HG03025 (cell line): ENCODE results near the gene STK38L.
A peak's percentile ranks its signal among the peaks of the same experiment; 100 is the strongest.
"Not testable (repeated sequence)": the region's sequence is repeated elsewhere in the genome, so short reads cannot be mapped to it uniquely, and the experiment has no call there.

Experiments
- ATAC-seq: cut with Tn5 transposase; IDR thresholded peaks from one replicate; pipeline ENCODE4 v1.9.1; 2021; ENCODE audit warnings: mild to moderate bottlenecking, moderate library complexity; ENCODE audit not compliant: unreplicated experiment, low FRiP score

Gene STK38L

DNA sequence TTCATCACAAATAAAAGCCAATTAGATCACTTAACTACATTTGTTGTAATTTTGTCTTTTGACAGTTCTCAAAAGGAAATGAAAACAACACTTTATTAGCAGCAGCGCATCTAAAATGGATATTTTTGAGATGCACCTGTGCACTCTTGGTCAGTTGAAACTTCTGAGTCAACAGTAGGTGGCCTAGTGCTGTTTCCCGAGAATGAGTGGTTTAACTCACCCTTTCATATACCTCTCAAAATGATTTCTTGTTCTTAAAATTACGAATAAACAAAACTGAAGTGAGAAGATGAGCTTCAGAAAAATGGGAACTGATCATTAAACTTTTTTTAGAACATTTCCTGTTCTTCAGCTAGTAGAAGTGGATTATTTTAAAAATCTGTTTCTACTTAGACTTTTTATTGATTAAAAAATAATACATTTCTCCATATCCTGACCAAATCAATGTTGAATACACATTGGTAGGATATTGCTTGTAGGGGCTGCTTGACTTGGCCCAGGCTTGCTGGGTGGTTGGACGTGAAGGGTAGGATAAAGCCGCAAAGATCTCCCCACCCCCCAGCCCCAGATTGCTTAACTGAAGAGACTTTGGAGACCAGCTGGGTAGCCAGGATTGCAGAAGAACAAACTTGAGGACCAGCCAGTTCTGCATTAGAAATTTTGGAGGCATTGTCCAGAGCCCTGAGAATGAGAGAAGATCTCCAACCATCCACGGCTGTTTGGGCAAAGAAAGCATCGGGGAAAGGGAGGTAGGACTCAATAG, 22.3 kb upstream of the STK38L start:
- peak; percentile 69 for ATAC-seq

- ATAC-seq = no peak
These were observed 17.6 kb upstream of the STK38L start for GRCh38 chr12:27226407-27226929.

DNA sequence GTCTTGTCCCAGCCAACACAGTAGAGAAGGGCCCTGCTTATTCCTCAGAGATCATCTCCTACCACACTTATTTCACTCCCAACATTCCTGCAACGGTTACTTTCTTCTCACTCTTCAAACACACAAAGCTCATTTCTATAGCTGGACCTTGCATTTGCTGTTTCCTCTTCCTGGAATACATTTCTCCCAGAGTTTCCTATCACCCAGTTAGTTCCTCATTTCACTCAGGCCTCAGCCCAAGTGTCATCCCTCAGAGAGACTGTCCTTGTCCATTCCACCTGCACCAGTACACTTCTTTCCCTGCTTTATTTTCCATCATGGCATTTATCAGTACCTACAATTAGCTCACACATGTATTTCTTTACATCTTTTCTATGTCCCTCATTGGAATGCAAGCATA, 14.7 kb upstream of the STK38L start:
- ATAC-seq = no peak

GRCh38 chr12:27231374-27231773, 12.7 kb upstream of the STK38L start:
- not testable (repeated sequence) for ATAC-seq

GRCh38 chr12:27233814-27234213, 10.3 kb upstream of the STK38L start:
- ATAC-seq = no peak

GRCh38 chr12:27236498-27236897, 7.6 kb upstream of the STK38L start:
- ATAC-seq = no peak

GRCh38 chr12:27237790-27238771, 6.0 kb upstream of the STK38L start:
- peak; percentile 76 for ATAC-seq

- ATAC-seq = no peak
These were observed 1.1 kb upstream of the STK38L start for GRCh38 chr12:27243006-27243405.

DNA sequence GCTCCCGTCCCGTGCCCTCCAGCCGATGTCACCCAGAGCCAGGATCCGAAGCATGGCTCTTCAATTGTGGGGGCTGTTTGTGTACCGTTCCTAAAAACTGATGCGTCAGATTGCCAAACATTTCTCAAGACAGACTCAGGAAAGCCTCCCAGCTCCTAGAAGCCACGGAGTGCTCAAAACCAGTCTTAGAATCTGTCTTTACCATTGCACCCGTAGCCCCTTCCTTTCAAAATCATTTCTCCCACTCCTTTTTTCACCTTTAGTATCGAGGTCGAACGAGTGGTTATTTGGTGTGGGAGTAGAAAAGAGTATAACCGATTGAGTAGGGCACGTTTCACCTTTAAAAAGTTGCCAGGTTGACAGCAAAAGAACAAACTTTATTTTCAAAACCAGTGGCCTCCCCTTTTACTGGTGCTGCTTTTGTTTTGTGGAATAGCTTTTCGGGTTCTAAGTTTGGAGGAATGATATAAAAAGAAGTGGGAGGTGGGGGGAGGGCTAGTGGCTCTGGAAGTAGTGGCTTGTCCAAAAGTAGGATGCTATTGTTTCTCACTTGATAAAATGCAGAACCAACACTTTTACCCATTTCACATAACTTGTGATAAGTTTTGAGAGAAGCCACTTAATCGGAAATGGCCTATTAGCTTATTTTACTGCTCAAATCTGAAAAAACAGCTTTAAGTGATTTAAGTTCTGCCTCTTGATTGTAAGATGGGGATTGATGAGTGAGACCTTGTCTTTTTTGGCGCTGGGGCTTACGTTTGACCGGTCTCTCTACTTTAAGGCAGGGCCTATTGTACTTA, 803 bp downstream of the STK38L start:
- ATAC-seq = no peak

DNA sequence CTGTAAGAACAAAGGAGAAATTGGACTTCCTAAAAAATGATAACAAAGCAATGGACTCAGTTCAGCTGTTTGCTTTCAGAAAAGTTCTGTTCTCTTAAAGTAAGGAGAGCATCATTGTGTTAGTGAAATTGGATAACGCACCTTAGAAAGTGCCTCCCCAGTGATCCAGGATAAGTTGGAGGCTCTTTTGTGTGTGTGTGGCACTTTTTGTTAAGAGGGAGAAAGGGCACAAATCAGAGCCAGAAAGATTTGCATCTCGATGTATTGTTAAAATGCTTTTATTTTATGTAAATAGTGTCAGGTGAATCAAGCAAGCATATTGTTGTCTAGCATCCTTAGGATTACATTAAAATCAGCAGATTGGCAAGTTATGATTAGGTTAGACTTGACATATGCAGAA, 2.1 kb downstream of the STK38L start:
- no peak for ATAC-seq

- no peak for ATAC-seq
These were observed 2.7 kb downstream of the STK38L start for GRCh38 chr12:27246774-27247173.

GRCh38 chr12:27252934-27253333, 8.8 kb downstream of the STK38L start:
- no peak for ATAC-seq

GRCh38 chr12:27253347-27253746, 9.3 kb downstream of the STK38L start:
- ATAC-seq = no peak

DNA sequence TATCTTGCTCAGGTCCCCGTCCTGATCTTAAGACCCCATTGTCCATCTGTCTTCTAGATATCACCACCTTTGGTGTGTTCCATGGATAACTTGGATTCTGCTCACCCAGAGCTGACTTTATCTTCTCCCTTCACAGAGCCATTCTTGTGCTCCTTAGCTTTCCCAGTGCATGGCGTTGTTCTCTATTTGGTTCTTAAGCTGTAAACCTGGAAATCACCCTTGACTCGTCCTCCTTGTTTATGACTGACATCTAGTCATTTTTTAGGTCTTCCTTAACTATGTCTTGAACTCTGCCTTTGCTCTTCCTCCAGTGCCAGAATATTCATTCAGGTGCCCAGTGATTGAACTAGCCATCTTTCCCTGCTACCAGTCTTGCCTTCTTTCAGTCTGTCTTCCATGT, 11.7 kb downstream of the STK38L start:
- ATAC-seq = no peak

- ATAC-seq = no peak
These were observed 13.2 kb downstream of the STK38L start for GRCh38 chr12:27257104-27257843.

DNA sequence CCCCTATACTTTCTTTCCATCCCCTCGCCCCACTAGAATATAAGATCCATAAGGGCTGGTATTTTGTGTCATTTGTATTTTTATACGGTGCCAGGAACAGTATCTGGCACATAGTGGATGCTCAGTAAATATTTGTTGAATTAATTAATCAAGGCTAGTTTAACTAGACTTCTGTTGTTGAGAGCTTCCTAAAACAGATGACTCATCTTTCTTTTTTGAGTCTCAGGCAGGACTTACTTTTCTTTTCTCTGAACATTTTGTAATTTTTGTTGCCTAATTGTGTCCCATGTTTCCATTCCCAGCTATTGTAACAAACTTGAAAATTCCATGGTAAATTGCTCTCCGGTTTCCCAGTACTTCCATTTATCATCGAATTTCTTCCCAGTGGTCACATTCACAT, 16.7 kb downstream of the STK38L start:
- no peak for ATAC-seq

DNA sequence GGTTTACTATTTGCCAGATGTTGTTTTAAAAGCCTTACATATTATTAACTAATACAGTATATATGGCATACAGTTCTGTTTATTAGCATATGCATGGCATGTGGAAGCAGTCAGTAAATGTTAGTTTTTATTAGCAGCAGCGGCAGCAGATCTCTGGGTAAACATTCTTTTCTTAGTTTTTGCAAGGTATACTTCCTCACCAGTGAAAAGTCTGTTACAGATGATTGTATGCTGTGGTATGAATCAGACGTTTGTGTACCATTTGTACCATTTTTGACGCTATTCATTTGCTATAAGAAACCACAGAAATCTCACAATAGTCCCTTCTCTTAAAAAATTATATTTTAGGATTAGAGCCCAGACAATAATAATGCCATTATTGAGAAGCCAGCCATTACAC, 17.8 kb downstream of the STK38L start:
- no peak for ATAC-seq

DNA sequence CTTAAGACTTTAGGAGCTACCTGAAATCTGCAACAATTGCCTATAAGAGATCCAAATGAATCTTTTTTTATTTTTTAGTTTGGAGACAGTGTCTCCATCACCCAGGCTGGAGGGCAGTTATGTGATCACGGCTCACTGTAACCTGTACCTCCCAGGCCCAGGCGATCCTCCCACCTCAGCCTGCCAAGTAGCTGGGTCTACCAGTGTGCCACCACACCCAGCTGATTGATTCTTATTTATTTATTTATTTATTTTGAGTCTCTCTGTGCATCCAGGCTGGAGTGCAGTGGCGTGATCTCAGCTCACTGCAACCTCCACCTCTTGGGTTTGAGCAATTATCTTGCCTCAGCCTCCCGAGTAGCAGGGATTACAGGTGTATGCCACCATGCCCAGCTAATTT, 26.1 kb downstream of the STK38L start:
- ATAC-seq = no peak

- no peak for ATAC-seq
These were observed 27.1 kb downstream of the STK38L start for GRCh38 chr12:27271206-27271605.
